A549 treated with ZK216348 at 1 μM for 4 hours (cell line): ENCODE data around the gene COX6A2. TPM values are rescaled to one million over a fixed set of nuclear protein-coding genes. Genes with fewer than 3 reads are reported as not detected.

Source experiments
- total RNA-seq: library from RNA; stranded (reverse); fragments of 200-300 nt; extraction: Qiagen RNA extraction; gene quantifications from 5 replicates; pipeline ENCODE4 v1.2.3, GENCODE V29; 2022; ENCODE audit warnings: low read depth

Gene COX6A2
- total RNA-seq: not detected in 5 replicates

DNA sequence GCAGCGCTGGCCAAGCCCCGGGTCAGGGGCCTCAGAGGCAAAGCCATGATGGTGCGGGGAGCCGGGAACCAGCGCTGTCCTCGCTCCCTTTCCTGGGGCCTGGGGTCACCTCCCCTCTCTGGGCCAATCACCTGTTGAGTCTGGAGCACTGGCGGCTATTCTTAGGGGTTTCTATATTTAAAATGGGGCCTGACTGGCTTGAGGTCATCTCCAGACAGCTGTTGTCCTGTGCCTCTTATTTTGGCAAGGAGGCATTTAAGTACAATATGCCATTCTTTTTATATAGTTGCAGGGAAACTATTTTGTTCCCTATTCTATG lies at the start of gene COX6A2:
COX6A2 (minus strand) TSS at position 82 of the 319 bp plus-strand sequence; CDS start at position 47, 35 bp downstream.

DNA sequence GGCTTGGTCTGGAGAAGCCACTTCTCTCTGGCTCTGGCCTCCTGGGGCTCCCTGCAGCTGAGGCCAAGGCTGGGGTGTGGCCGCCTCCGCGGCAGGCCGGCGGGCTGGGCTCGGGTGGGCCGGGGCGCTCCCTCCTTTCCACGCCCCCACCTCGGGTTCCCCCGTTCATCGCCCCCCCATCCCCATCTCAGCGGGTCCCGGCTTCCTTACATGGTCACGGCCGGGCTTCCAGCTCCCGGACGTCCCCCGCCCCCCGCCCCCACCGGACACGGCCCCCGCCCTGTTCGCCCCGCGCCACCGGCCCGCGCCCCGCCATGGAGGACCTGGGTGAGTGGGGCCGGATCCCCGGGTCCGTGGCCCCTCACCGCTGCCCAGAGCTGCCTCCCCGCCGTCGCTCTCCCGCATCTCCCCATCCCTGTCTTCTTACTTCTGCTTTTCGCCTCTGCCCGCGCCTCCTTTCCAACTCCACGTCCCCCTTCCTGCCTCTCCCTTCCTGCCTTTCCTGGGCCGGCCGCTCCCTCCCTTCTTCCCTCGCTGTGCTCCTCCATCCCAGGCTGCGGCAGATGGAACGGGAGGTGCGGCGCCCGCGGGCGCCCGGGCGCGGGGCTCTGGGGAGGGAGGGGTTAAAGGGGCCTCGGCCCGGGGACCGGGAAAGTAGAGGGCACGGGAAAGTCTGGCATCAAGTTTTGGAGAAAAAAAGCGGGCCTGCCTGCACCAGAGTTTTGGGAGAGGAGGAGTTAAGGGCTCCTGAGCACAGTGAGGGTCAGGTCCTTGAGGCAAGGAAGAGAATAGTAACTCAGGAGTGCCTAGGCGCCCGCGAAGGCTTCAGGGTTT lies 43.9 kb upstream of the COX6A2 start, which contains the start of gene TGFB1I1:
TGFB1I1 (plus strand) TSS at position 278 of the 834 bp plus-strand sequence; CDS start at position 315, 37 bp downstream.

DNA sequence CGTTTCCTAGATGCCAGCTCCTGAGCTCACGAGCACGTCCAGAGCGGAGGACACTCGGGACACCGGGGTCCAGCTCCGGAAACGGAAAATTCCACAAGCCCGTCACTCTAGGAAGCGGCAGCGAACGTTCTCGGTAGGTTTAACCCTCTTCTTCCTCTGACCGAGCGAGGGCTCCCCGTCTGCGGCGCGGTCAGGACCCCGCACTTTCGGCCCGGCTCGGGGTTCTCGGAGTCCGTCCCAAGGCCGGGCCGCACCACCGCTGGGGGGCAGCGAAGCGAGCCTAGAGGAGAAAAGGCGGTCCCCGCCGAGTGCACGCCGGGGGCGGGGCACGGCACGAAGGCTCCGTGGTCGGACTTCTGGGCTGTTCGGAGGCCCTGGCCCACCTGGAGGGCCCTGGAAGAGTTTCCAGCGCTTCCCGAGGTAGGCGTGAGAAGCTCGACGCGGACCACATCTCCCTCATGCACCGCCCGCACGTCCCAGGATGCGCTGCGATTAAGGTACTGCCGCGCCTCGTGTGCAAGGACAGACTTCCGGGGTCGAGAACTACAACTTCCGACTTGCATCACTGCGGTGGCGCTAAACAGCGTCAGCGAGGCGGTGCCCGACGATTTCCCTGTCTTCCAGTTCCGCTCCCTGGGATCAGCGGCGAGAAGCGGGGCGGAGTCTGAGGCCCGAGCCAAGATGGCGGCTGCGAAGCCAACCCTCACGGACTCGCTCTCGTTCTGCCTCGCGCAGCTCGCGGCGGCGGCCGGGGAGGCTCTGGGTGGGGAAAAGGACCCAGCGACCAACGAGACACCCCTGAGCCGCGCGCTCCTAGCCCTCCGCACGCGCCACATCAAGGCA lies 30.9 kb upstream of the COX6A2 start, which contains the start of gene ARMC5:
ARMC5 (plus strand) TSS at position 658 of the 843 bp plus-strand sequence; CDS start at position 682, 24 bp downstream.

DNA sequence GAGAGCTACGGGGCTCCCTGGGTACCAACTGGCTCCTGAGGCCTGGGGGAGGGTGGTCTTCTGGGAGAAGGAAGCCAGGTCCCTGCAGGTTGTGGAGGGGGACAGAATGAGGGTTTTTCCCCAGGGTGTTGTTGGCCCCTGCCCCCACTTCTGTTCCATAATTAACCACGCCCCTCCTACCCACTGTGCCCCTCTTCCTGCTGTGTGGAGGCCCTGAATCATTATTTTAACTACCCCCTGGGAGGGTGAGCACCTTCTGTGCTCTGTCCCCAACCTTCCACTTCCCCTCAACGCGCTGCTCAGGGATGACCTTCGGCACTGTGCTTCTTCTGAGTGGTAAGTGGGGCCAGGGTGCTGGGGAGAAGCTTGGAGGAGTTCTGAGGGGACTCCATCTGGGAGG lies 35.1 kb downstream of the COX6A2 start, which contains the start of gene ITGAD:
ITGAD (plus strand) TSS at position 280 of the 400 bp plus-strand sequence; CDS start at position 306, 26 bp downstream.

Other genes starting within 250 kb of the COX6A2 start
- gene FUS, start 248.2 kb downstream of the COX6A2 start, total RNA-seq: 500 to 693 TPM (median 524 TPM) in 5 replicates
- gene PYCARD, start 225.6 kb downstream of the COX6A2 start, total RNA-seq: 22.6 to 44.7 TPM (median 37.8 TPM) in 5 replicates
- 0.06 to 0.12 TPM (median 0.09 TPM) in 3 of 5 replicates, not detected in the others for gene TRIM72, start 214.2 kb downstream of the COX6A2 start, total RNA-seq
- gene PYDC1, start 211.2 kb downstream of the COX6A2 start, total RNA-seq: not detected in 5 replicates
- gene ITGAM, start 168.4 kb downstream of the COX6A2 start, total RNA-seq: 0.92 to 3.6 TPM (median 1.8 TPM) in 5 replicates
- 0.89 to 1.9 TPM (median 1.2 TPM) in 5 replicates for gene ITGAX, start 73.2 kb downstream of the COX6A2 start, total RNA-seq
- 0.04 TPM in 1 of 5 replicates, not detected in the others for gene ITGAD, start 35.0 kb downstream of the COX6A2 start, total RNA-seq
- gene ZNF843, start 14.4 kb upstream of the COX6A2 start, total RNA-seq: 0.06 to 0.31 TPM (median 0.18 TPM) in 4 of 5 replicates, not detected in the other
- 4.9 to 15.2 TPM (median 11.4 TPM) in 5 replicates for gene ARMC5, start 31.1 kb upstream of the COX6A2 start, total RNA-seq
- gene TGFB1I1, start 43.8 kb upstream of the COX6A2 start, total RNA-seq: 37.2 to 57.8 TPM (median 42.0 TPM) in 5 replicates
- gene SLC5A2, start 54.8 kb upstream of the COX6A2 start, total RNA-seq: 0.16 to 0.42 TPM (median 0.25 TPM) in 3 of 5 replicates, not detected in the others
- gene RUSF1, start 80.0 kb upstream of the COX6A2 start, total RNA-seq: 33.0 to 60.2 TPM (median 52.4 TPM) in 5 replicates
- gene AHSP, start 99.5 kb upstream of the COX6A2 start, total RNA-seq: not detected in 5 replicates